MG63 (cell line): ENCODE results near the gene ERBIN. TPM values are rescaled to one million over a fixed set of nuclear protein-coding genes. Genes with fewer than 3 reads are reported as not detected.
"Not testable (repeated sequence)": the region's sequence is repeated elsewhere in the genome, so short reads cannot be mapped to it uniquely, and the experiment has no call there.

Experiments used
- DNase-seq: peaks from one replicate; pipeline ENCODE4 v3.0.0-alpha.2; 2020
- H3K27me3 ChIP-seq: fragments of 250-450 bp; sonication (Bioruptor Pico); 2 replicates; pipeline ENCODE4 v1.5.1; 2020; ENCODE audit warnings: mild to moderate bottlenecking, moderate library complexity
- H3K36me3 ChIP-seq: fragments of 250-450 bp; sonication (Bioruptor Pico); 2 replicates; pipeline ENCODE4 v1.5.1; 2020; ENCODE audit warnings: mild to moderate bottlenecking, moderate library complexity
- H3K4me3 ChIP-seq: fragments of 250-450 bp; sonication (Bioruptor Pico); 2 replicates; pipeline ENCODE4 v1.5.1; 2020; ENCODE audit warnings: mild to moderate bottlenecking, moderate library complexity
- H3K9me3 ChIP-seq: fragments of 250-450 bp; sonication (Bioruptor Pico); 2 replicates; pipeline ENCODE4 v1.5.1; 2020; ENCODE audit warnings: mild to moderate bottlenecking, moderate library complexity
- total RNA-seq: library from RNA; depleted of rRNA; stranded (reverse); fragments of >200 nt; shearing (Covaris generic); gene quantifications from 2 replicates; pipeline ENCODE4 v1.2.3, GENCODE V29; 2014; ENCODE audit warnings: low replicate concordance

ERBIN gene
- total RNA-seq, 1 experiment from 2014 or later, result 23.5 TPM

GRCh38 chr5:65932676-65933075 is 6.3 kb downstream of the ERBIN start:
- Histone ChIP-seq H3K9me3 (no peaks in the 10 kb centered on the region), H3K4me3 (no peak overlapping the region), H3K36me3 (peaks cover 58% of the 10 kb centered on the region), H3K27me3 (no peaks in the 10 kb centered on the region)
- no peak for DNase-seq

GRCh38 chr5:65933295-65933694 is 6.9 kb downstream of the ERBIN start:
- no peaks in the 10 kb centered on the region for H3K9me3 ChIP-seq
- H3K27me3 ChIP-seq, result no peaks in the 10 kb centered on the region
- peaks cover 62% of the 10 kb centered on the region for H3K36me3 ChIP-seq
- no peak overlapping the region for H3K4me3 ChIP-seq
- DNase-seq, result no peak

- Histone ChIP-seq H3K4me3 (no peak overlapping the region), H3K9me3 (0 out of 2 replicates have a peak, but pooled peaks cover 2% of the 10 kb centered on the region), H3K27me3 (no peaks in the 10 kb centered on the region), H3K36me3 (peaks cover 63% of the 10 kb centered on the region)
- DNase-seq, result no peak
Observed at GRCh38 chr5:65938256-65938655, 11.9 kb downstream of the ERBIN start.

- DNase-seq, result no peak
- Histone ChIP-seq H3K9me3 (no peaks in the 10 kb centered on the region), H3K36me3 (peaks cover 36% of the 10 kb centered on the region), H3K4me3 (no peak overlapping the region), H3K27me3 (no peaks in the 10 kb centered on the region)
Observed at GRCh38 chr5:65943771-65944170, 17.4 kb downstream of the ERBIN start.

GRCh38 chr5:65946198-65946745 is 19.9 kb downstream of the ERBIN start:
- Histone ChIP-seq H3K36me3 (peaks cover 37% of the 10 kb centered on the region), H3K4me3 (no peak overlapping the region), H3K9me3 (no peaks in the 10 kb centered on the region), H3K27me3 (no peaks in the 10 kb centered on the region)
- no peak for DNase-seq

- DNase-seq, result no peak
- H3K9me3 ChIP-seq, result no peaks in the 10 kb centered on the region
- H3K4me3 ChIP-seq, result no peak overlapping the region
- H3K36me3 ChIP-seq, result peaks cover 36% of the 10 kb centered on the region
- H3K27me3 ChIP-seq, result no peaks in the 10 kb centered on the region
Observed at GRCh38 chr5:65948115-65948747, 21.9 kb downstream of the ERBIN start.

GRCh38 chr5:65951330-65951729 is 25.0 kb downstream of the ERBIN start:
- H3K4me3 ChIP-seq, result no peak overlapping the region
- H3K36me3 ChIP-seq, result peaks cover 26% of the 10 kb centered on the region
- DNase-seq, result no peak
- no peaks in the 10 kb centered on the region for H3K27me3 ChIP-seq
- no peaks in the 10 kb centered on the region for H3K9me3 ChIP-seq

- peak; percentile 13 for DNase-seq
- no peak overlapping the region for H3K4me3 ChIP-seq
- H3K27me3 ChIP-seq, result no peaks in the 10 kb centered on the region
- H3K36me3 ChIP-seq, result peaks cover 26% of the 10 kb centered on the region
- H3K9me3 ChIP-seq, result no peaks in the 10 kb centered on the region
Observed at GRCh38 chr5:65952259-65952658, 25.9 kb downstream of the ERBIN start.

- no peak for DNase-seq
- peaks cover 26% of the 10 kb centered on the region for H3K36me3 ChIP-seq
- H3K4me3 ChIP-seq, result no peak overlapping the region
- no peaks in the 10 kb centered on the region for H3K9me3 ChIP-seq
- no peaks in the 10 kb centered on the region for H3K27me3 ChIP-seq
Observed at GRCh38 chr5:65954200-65954599, 27.8 kb downstream of the ERBIN start.

- DNase-seq, result no peak
- no peak overlapping the region for H3K4me3 ChIP-seq
- no peaks in the 10 kb centered on the region for H3K27me3 ChIP-seq
- peaks cover 27% of the 10 kb centered on the region for H3K36me3 ChIP-seq
- no peaks in the 10 kb centered on the region for H3K9me3 ChIP-seq
Observed at GRCh38 chr5:65955746-65956145, 29.4 kb downstream of the ERBIN start.

- not testable (repeated sequence) for H3K4me3 ChIP-seq, H3K27me3 ChIP-seq, DNase-seq, H3K9me3 ChIP-seq
- peaks cover 17% of the 10 kb centered on the region for H3K36me3 ChIP-seq
Observed at GRCh38 chr5:65957703-65958102, 31.3 kb downstream of the ERBIN start.

- no peaks in the 10 kb centered on the region for H3K27me3 ChIP-seq
- DNase-seq, result no peak
- peaks cover 17% of the 10 kb centered on the region for H3K36me3 ChIP-seq
- no peaks in the 10 kb centered on the region for H3K9me3 ChIP-seq
- no peak overlapping the region for H3K4me3 ChIP-seq
Observed at GRCh38 chr5:65961633-65962032, 35.3 kb downstream of the ERBIN start.

GRCh38 chr5:65967288-65968066 is 41.1 kb downstream of the ERBIN start:
- Histone ChIP-seq H3K27me3 (no peaks in the 10 kb centered on the region), H3K9me3 (no peaks in the 10 kb centered on the region), H3K36me3 (peaks cover 26% of the 10 kb centered on the region), H3K4me3 (no peak overlapping the region)
- DNase-seq, result no peak

GRCh38 chr5:65969539-65970393 is 43.4 kb downstream of the ERBIN start:
- Histone ChIP-seq H3K27me3 (no peaks in the 10 kb centered on the region), H3K9me3 (no peaks in the 10 kb centered on the region), H3K4me3 (no peak overlapping the region), H3K36me3 (peaks cover 32% of the 10 kb centered on the region)
- no peak for DNase-seq

- Histone ChIP-seq H3K4me3 (no peak overlapping the region), H3K36me3 (peaks cover 32% of the 10 kb centered on the region), H3K27me3 (no peaks in the 10 kb centered on the region), H3K9me3 (no peaks in the 10 kb centered on the region)
- no peak for DNase-seq
Observed at GRCh38 chr5:65970481-65971367, 44.3 kb downstream of the ERBIN start.

GRCh38 chr5:65971643-65972042 is 45.3 kb downstream of the ERBIN start:
- no peaks in the 10 kb centered on the region for H3K9me3 ChIP-seq
- no peak for DNase-seq
- no peak overlapping the region for H3K4me3 ChIP-seq
- peaks cover 31% of the 10 kb centered on the region for H3K36me3 ChIP-seq
- H3K27me3 ChIP-seq, result no peaks in the 10 kb centered on the region
